K562 (cell line): ENCODE results near the gene ARHGAP4. TPM values are rescaled to one million over a fixed set of nuclear protein-coding genes. Genes with fewer than 3 reads are reported as not detected.
A peak's percentile ranks its signal among the peaks of the same experiment; 100 is the strongest.

Source experiments
- ATF6 ChIP-seq: sonication (generic); formaldehyde crosslinking; IDR thresholded peaks from 2 replicates; pipeline ENCODE4 v1.4.0; 2020; ENCODE audit warnings: mild to moderate bottlenecking, missing genetic modification reagents
- BRD4 ChIP-seq: fragments of 200-600 bp; sonication (generic); IDR thresholded peaks from 2 replicates; pipeline ENCODE4 v1.6.1; 2017; ENCODE audit warnings: inconsistent platforms
- C11orf30 ChIP-seq: fragments of 450-650 bp; IDR thresholded peaks from 2 replicates; pipeline ENCODE4 v1.6.1; 2016; ENCODE audit warnings: low read depth, mild to moderate bottlenecking
- ESRRA ChIP-seq: fragments of 450-650 bp; IDR thresholded peaks from 2 replicates; pipeline ENCODE4 v1.6.1; 2014; ENCODE audit warnings: low read depth, mild to moderate bottlenecking, moderate library complexity, borderline replicate concordance
- EWSR1 ChIP-seq: fragments of 450-650 bp; IDR thresholded peaks from 2 replicates; pipeline ENCODE4 v1.6.1; 2018; ENCODE audit warnings: borderline replicate concordance, mild to moderate bottlenecking, low read depth, moderate library complexity; ENCODE audit not compliant: partially characterized antibody
- FOXJ3 ChIP-seq: sonication (generic); formaldehyde crosslinking; IDR thresholded peaks from 2 replicates; pipeline ENCODE4 v1.4.0; 2020; ENCODE audit warnings: mild to moderate bottlenecking, missing genetic modification reagents
- GTF2B ChIP-seq: IDR thresholded peaks from 2 replicates; pipeline ENCODE4 v1.6.1; 2011; ENCODE audit not compliant: insufficient read length; ENCODE audit errors: extremely low read depth
- HOMEZ ChIP-seq: fragments of 250-450 bp; sonication (Bioruptor Pico); IDR thresholded peaks from 2 replicates; pipeline ENCODE4 v1.4.0; 2020; ENCODE audit warnings: mild to moderate bottlenecking, moderate library complexity
- ILF3 ChIP-seq: fragments of 450-650 bp; IDR thresholded peaks from 2 replicates; pipeline ENCODE4 v1.6.1; 2018; ENCODE audit warnings: antibody characterized with exemption, mild to moderate bottlenecking, moderate library complexity, borderline replicate concordance
- KDM4B ChIP-seq, 2 experiments: fragments of 450-650 bp in 1 of 2; sonication (generic) in 1 of 2; IDR thresholded peaks; 2 replicates each; pipeline ENCODE4 v1.6.1; 2016 to 2017; ENCODE audit warnings: borderline replicate concordance in 2 of 2, antibody characterized with exemption in 1 of 2, low read depth in 1 of 2, mild to moderate bottlenecking in 1 of 2
- NFRKB ChIP-seq: fragments of 450-650 bp; IDR thresholded peaks from 2 replicates; pipeline ENCODE4 v1.6.1; 2016; ENCODE audit warnings: low read depth
- POLR2A ChIP-seq: fragments of 450-650 bp; conservative IDR thresholded peaks from 2 replicates; pipeline ENCODE4 v1.6.1; 2016
- SETDB1 ChIP-seq: IDR thresholded peaks from one replicate; pipeline ENCODE4 v1.6.1; 2012; ENCODE audit warnings: low read length, control low read depth, inconsistent platforms
- SMC3 ChIP-seq: conservative IDR thresholded peaks from 2 replicates; pipeline ENCODE4 v1.6.1; 2011; ENCODE audit warnings: low read depth, low read length, improper control_type of control experiment; ENCODE audit not compliant: insufficient read depth
- TFE3 ChIP-seq: fragments of 450-650 bp; formaldehyde crosslinking; IDR thresholded peaks from 2 replicates; pipeline ENCODE4 v1.4.0; 2020; ENCODE audit warnings: mild to moderate bottlenecking, mixed read lengths
- THRAP3 ChIP-seq: fragments of 450-650 bp; IDR thresholded peaks from 2 replicates; pipeline ENCODE4 v1.6.1; 2016; ENCODE audit warnings: mild to moderate bottlenecking, inconsistent platforms, borderline replicate concordance
- XRCC3 ChIP-seq: fragments of 450-650 bp; IDR thresholded peaks from 2 replicates; pipeline ENCODE4 v1.6.1; 2017; ENCODE audit warnings: mild to moderate bottlenecking, moderate library complexity
- ZBTB7A ChIP-seq: IDR thresholded peaks from 2 replicates; pipeline ENCODE4 v1.6.1; 2011; ENCODE audit warnings: low read depth, mild to moderate bottlenecking, low read length, moderate library complexity, borderline replicate concordance; ENCODE audit not compliant: control insufficient read depth
- ZNF408 ChIP-seq: fragments of 250-450 bp; sonication (Bioruptor Pico); IDR thresholded peaks from 2 replicates; pipeline ENCODE4 v1.4.0; 2020; ENCODE audit warnings: low read depth, mild to moderate bottlenecking, moderate library complexity
- ZNF699 ChIP-seq: fragments of 250-450 bp; sonication (Bioruptor Pico); IDR thresholded peaks from 2 replicates; pipeline ENCODE4 v1.8.0; 2021; ENCODE audit warnings: mild to moderate bottlenecking, moderate library complexity; ENCODE audit not compliant: insufficient replicate concordance
- ZNF764 ChIP-seq: fragments of 250-450 bp; sonication (Bioruptor Pico); IDR thresholded peaks from 2 replicates; pipeline ENCODE4 v1.4.0; 2020; ENCODE audit warnings: low read depth, mild to moderate bottlenecking, moderate library complexity
- polyA plus RNA-seq, 8 experiments: library from polyadenylated mRNA; depleted of rRNA in 4 of 8; stranded (reverse) in 5 of 8; unstranded in 3 of 8; fragments of >200 nt; fragmentation: Nextera tagmentation in 2 of 8; fragmentation: Illumina TruSeq in 1 of 8; extraction: Ambion mirVana in 2 of 8; extraction: Trizol in 1 of 8; gene quantifications; 2 replicates each; pipeline versions ENCODE4 v1.2.1 to v1.2.3, GENCODE V29; 2011 to 2014; ENCODE audit warnings: inconsistent platforms in 1 of 8, missing spikeins in 1 of 8
- total RNA-seq, 7 experiments: library from RNA; depleted of rRNA in 6 of 7; stranded (reverse); fragments of >200 nt in 6 of 7; fragmentation: Illumina TruSeq in 2 of 7; extraction: Trizol in 2 of 7; gene quantifications; 2 replicates each; pipeline versions ENCODE4 v1.2.1 to v1.2.3, GENCODE V29; 2011 to 2021; ENCODE audit warnings: low replicate concordance in 1 of 7

ARHGAP4 gene
- total and polyA plus RNA-seq, 9 of the 15 experiments (the other 6 are each of a cell fraction or from before 2014, with no cell fraction given) = 0.30 to 81.8 (median 13.5) TPM

- no peak for TF ChIP-seq GTF2B
- TF ChIP-seq POLR2A = peak; percentile 67
- TF ChIP-seq KDM4B (IDR thresholded peaks at IDR 0.05; ENCODE audit: borderline replicate concordance in 2 of 2, low read depth in 1 of 2) = no peak
- TF ChIP-seq ATF6 (CRISPR knock-in tag) = no peak
- no peak for TF ChIP-seq C11orf30
- TF ChIP-seq NFRKB = peak; percentile 77; the same call in 1 of the 2 replicates
- TF ChIP-seq TFE3 (CRISPR knock-in tag) = no peak
- 0 out of 2 replicates have a peak, but pooled peaks have one; percentile 24 for TF ChIP-seq ZBTB7A
- TF ChIP-seq SMC3 = no peak
- no peak for TF ChIP-seq FOXJ3
- TF ChIP-seq THRAP3 = no peak
- TF ChIP-seq ZNF408 = no peak
- 0 out of 2 replicates have a peak, but pooled peaks have one; percentile 44 for TF ChIP-seq BRD4
- TF ChIP-seq ESRRA = no peak
- TF ChIP-seq SETDB1 = no peak
- TF ChIP-seq EWSR1 = no peak
- no peak for TF ChIP-seq ZNF699
- TF ChIP-seq ZNF764 (CRISPR knock-in tag) = no peak
- TF ChIP-seq HOMEZ (CRISPR knock-in tag) = no peak
- TF ChIP-seq ILF3 = no peak
- TF ChIP-seq XRCC3 = no peak
These were observed 47.3 kb upstream of the ARHGAP4 start (continued) for GRCh38 chrX:153973127-153974002.
